Mononuclear cell (primary cell): ENCODE measurements around the gene PRR20G. TPM values are rescaled to one million over a fixed set of nuclear protein-coding genes. Genes with fewer than 3 reads are reported as not detected.

Source experiments
- H3K27me3 ChIP-seq: 2 replicates; pipeline ENCODE4 v1.6.0; 2011; ENCODE audit warnings: low read length, control low read depth; ENCODE audit not compliant: insufficient read depth
- H3K4me1 ChIP-seq: 2 replicates; pipeline ENCODE4 v1.5.1; 2011; ENCODE audit warnings: mild to moderate bottlenecking, low read length, control low read depth; ENCODE audit not compliant: insufficient read depth
- H3K4me3 ChIP-seq: 2 replicates; pipeline ENCODE4 v1.5.1; 2011; ENCODE audit warnings: mild to moderate bottlenecking, low read length, moderate library complexity
- H3K9me3 ChIP-seq: 2 replicates; pipeline ENCODE4 v1.5.1; 2011; ENCODE audit warnings: low read depth, mild to moderate bottlenecking, control low read depth, low read length
- total RNA-seq: library from RNA; depleted of rRNA; stranded (reverse); fragments of >200 nt; gene quantifications from one replicate; pipeline ENCODE4 v1.2.3, GENCODE V29; 2012

The PRR20G gene
- total RNA-seq, 1 donor, result not detected

GRCh38 chr3:127237835-127238234 lies 50.0 kb downstream of the PRR20G start:
- Histone ChIP-seq H3K9me3 (peaks cover 5% of the 10 kb centered on the region), H3K27me3 (no peaks in the 10 kb centered on the region), H3K4me1 (no peaks in the 10 kb centered on the region), H3K4me3 (no peak overlapping the region)

- no peak overlapping the region for H3K4me3 ChIP-seq
- no peaks in the 10 kb centered on the region for H3K4me1 ChIP-seq
- H3K27me3 ChIP-seq, result no peaks in the 10 kb centered on the region
- H3K9me3 ChIP-seq, result no peaks in the 10 kb centered on the region
Measured at GRCh38 chr3:127235706-127236105, 52.1 kb downstream of the PRR20G start.

GRCh38 chr3:127234778-127235177 lies 53.1 kb downstream of the PRR20G start:
- Histone ChIP-seq H3K9me3 (no peaks in the 10 kb centered on the region), H3K27me3 (no peaks in the 10 kb centered on the region), H3K4me3 (no peak overlapping the region), H3K4me1 (no peaks in the 10 kb centered on the region)

Other genes starting within 250 kb of the PRR20G start
- not detected for gene PRR23E, start 94.9 kb downstream of the PRR20G start, total RNA-seq